ENCODE measurements around the gene P2RX4.
A peak's percentile ranks its signal among the peaks of the same experiment; 100 is the strongest.
"Not testable (repeated sequence)": the region's sequence is repeated elsewhere in the genome, so short reads cannot be mapped to it uniquely, and the experiment has no call there.

The P2RX4 gene

DNA sequence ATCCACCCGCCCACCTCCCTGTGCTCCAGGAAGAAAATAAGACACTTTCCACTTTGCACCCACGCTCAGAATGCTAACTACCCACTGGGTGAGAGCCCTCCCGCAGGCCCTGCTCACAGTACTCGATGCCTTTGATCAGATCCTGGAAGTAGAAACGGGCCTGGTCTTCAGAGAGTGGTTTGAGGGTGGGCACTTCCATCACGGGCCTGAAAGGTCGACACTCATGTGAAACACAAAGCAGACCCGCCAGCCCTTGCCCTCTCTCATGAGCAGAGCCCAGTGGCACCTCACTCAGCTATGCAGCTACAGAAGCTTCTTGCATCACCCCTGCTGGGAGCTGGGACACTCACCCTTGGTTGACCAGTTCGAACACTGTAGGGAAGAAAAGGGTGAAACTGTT, 45.5 kb downstream of the P2RX4 start:
- peaks cover 4% of the 10 kb centered on the region for H3K4me1 Mint-ChIP-seq (ENCODE audit: low read depth)
- H3K4me3 Mint-ChIP-seq: no peak overlapping the region
- no peaks in the 10 kb centered on the region for H3K9me3 Mint-ChIP-seq (ENCODE audit: low read depth)
- peak overlapping the region; percentile 64 for H3K27ac Mint-ChIP-seq
- H3K27me3 Mint-ChIP-seq: no peaks in the 10 kb centered on the region
- peaks cover 30% of the 10 kb centered on the region for H3K36me3 Mint-ChIP-seq

DNA sequence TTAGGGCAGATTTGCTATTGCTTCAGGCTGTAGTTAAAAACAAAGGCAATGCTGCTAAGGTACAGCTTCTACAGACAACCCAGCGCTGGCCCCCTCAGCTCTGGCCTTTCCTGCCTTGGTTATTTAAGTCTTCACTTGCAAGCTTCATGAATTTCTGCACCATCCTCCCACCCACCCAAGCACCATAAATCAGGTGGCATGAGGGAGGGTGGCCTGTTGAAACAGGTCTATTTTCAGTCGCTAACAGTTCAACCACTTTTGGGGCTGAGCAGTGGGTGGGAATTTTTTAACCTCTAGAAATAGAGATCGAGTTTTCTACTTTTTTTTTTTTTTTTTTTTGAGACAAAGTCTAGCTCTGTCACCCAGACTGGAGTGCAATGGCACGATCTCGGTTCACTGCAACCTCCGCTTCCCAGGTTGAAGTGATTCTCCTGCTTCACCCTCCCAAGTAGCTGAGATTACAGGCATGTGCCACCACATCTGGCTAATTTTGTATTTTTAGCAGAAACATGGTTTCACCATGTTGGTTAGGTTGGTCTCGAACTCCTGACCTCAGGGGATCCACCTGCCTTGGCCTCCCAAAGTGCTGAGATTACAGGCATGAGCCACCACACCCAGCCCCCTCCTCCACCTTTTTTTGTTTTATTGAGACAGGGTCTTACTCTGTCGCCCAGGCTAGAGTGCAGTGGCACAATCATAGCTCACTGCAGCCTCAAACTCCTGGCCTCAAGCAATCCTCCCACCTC, 47.9 kb downstream of the P2RX4 start:
- H3K9me3 Mint-ChIP-seq (ENCODE audit: low read depth); H3K27me3 Mint-ChIP-seq; H3K4me3 Mint-ChIP-seq; H3K4me1 Mint-ChIP-seq (ENCODE audit: low read depth); H3K27ac Mint-ChIP-seq: not testable (repeated sequence)
- peaks cover 27% of the 10 kb centered on the region for H3K36me3 Mint-ChIP-seq

DNA sequence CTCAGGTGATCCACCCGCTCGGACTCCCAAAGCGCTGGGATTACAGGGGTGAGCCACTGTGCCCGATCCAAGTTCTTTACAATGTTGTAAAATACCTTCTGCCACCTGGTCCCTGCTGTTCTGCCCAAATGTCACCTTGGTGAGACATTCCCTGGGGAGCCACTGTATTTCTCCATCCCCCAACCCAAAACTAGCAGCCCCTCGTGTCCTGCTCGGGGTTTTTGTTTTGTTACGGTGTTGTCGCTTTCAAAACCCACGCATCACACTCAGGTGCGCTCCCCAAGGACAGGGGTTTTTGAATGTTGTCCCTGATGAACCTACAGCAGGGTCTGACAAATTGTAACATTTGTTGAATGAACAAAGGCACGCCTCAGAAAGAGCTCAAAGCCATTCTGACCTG, 49.1 kb downstream of the P2RX4 start:
- no peaks in the 10 kb centered on the region for H3K4me1 Mint-ChIP-seq (ENCODE audit: low read depth)
- H3K4me3 Mint-ChIP-seq: no peak overlapping the region
- H3K27ac Mint-ChIP-seq: no peak overlapping the region
- H3K9me3 Mint-ChIP-seq (ENCODE audit: low read depth): no peaks in the 10 kb centered on the region
- peaks cover 17% of the 10 kb centered on the region for H3K36me3 Mint-ChIP-seq
- no peaks in the 10 kb centered on the region for H3K27me3 Mint-ChIP-seq

DNA sequence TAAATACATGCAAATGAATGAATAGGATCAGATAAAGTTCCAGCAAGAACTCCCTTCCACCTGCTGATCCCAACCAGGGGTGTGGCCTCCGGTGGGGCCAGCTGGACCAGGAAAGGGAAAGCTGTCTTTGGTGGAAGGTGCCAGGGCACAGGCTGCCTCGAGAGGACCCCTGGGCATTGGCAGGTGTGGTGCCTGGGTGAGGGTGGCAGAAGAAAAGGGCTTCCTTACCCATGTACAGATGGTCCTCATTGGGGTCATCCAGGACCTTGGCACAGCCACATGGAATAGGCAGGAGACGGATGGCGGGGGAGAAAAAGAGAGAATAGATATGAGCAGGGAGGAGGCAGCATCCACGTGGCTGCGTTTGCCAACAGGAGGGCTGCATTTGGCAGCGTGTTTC, 50.2 kb downstream of the P2RX4 start:
- no peaks in the 10 kb centered on the region for H3K9me3 Mint-ChIP-seq (ENCODE audit: low read depth)
- H3K27ac Mint-ChIP-seq: no peak overlapping the region
- H3K4me1 Mint-ChIP-seq (ENCODE audit: low read depth): no peaks in the 10 kb centered on the region
- peaks cover 14% of the 10 kb centered on the region for H3K36me3 Mint-ChIP-seq
- H3K4me3 Mint-ChIP-seq: no peak overlapping the region
- H3K27me3 Mint-ChIP-seq: no peaks in the 10 kb centered on the region

DNA sequence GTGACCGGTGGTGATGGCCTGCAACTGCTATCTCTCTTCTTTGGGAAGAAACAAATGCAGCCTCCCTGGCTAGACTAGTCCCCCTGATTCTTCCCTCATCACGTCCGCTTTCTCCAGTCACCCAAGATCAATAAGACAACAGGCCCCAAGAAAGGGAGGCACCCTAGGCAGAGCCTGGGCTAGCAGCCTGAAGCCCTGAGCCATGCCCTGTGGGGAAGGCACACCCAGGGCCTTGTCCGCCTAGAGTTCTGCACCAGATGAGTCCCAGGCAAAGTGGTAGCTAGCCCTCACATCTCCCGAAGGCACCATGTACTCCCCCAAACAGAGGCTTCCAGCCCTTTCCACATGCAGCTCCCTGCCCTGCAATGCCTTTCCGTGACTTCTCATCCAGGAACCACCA, 51.5 kb downstream of the P2RX4 start:
- Mint-ChIP-seq H3K27me3 (no peaks in the 10 kb centered on the region), H3K27ac (no peak overlapping the region), H3K4me3 (no peak overlapping the region), H3K36me3 (peaks cover 10% of the 10 kb centered on the region), H3K9me3 (ENCODE audit: low read depth) (no peaks in the 10 kb centered on the region), H3K4me1 (ENCODE audit: low read depth) (no peaks in the 10 kb centered on the region)

DNA sequence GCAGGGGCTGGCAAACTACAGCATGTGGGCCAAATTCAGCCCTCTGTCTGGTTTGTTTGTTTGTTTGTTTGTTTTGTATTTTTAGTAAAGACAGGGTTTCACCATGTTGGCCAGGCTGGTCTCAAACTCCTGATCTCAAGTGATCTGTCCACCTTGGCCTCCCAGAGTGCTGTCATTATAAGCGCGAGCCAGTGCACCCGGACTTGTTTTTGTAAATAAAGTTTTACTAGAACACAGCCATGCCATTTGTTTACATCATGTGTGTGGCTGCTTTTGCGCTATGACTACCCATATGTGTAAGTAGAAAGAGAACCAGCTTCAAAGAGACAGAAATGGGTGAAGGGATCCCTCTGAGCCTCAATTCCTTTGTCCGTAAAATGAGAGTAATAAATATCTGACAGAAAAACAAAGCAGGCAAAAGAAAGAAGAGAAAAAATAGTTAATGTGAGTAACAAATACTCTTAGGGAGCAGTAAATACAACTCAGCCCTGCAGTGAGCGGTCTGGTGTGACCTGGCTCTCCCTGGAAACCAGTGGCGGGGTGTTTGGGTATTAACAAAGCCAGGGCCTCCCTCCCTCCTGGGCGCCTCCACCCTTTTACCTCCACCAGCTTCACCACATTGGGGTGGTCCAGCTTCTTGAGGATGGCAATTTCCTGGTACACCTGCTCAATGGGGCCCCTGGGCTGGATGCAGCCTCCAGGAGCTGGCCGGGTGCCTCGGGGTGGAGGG, 53.4 kb downstream of the P2RX4 start:
- Mint-ChIP-seq H3K36me3 (peaks cover 9% of the 10 kb centered on the region), H3K9me3 (ENCODE audit: low read depth) (no peaks in the 10 kb centered on the region), H3K27ac (no peak overlapping the region), H3K4me1 (ENCODE audit: low read depth) (no peaks in the 10 kb centered on the region), H3K4me3 (no peak overlapping the region), H3K27me3 (no peaks in the 10 kb centered on the region)

DNA sequence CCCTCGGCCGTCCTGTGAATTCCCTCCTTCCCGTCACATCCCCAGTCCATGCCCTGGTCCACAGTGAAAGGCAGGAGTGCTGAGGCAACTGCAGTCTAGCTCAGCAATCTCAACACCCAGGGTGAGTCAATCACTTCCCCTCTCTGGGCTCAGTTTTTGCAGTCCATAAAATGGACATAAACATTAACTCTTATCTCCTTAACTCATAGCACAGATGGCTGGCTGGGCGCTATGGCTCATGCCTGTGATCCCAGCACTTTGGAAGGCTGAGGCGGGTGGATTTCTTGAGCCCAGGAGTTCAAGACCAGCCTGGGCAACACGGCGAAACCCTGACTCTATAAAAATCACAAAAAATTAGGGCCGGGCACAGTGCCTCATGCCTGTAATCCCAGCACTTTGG, 54.2 kb downstream of the P2RX4 start:
- no peaks in the 10 kb centered on the region for H3K27me3 Mint-ChIP-seq
- no peak overlapping the region for H3K27ac Mint-ChIP-seq

DNA sequence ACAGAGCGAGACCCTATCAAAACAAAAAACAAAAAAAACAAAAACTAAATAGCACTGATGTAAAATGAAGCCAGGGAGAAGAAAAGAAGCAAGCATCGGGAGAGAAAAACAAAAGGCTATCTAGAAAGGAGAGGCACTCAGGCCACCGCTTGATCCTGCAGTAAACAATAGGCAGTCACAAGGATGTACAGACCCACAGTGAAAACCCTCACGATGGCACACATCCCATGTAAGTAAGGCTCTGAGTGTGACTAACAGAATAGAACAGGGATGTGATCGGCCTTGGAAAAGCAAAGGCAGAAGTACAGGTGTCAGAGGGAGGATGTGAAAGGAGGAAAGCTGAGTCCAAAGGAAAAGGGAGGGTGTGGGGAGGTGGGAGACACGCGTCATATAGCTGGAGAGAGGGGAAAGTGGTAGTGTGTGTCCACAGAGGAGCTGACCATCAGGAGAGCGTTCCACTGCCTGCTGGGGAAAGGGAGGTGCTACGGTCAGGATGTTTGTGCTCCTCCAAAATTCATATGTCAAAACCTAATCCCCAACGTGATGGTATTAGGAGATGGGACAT, 55.1 kb downstream of the P2RX4 start:
- Mint-ChIP-seq H3K27ac (no peak overlapping the region), H3K9me3 (ENCODE audit: low read depth) (no peaks in the 10 kb centered on the region), H3K4me1 (ENCODE audit: low read depth) (no peaks in the 10 kb centered on the region), H3K27me3 (no peaks in the 10 kb centered on the region), H3K36me3 (peaks cover 9% of the 10 kb centered on the region), H3K4me3 (no peak overlapping the region)

More for the DNA sequence above, 54.2 kb downstream of the P2RX4 start:
- Mint-ChIP-seq H3K4me3 (no peak overlapping the region), H3K4me1 (ENCODE audit: low read depth) (no peaks in the 10 kb centered on the region), H3K9me3 (ENCODE audit: low read depth) (no peaks in the 10 kb centered on the region), H3K36me3 (peaks cover 9% of the 10 kb centered on the region)

DNA sequence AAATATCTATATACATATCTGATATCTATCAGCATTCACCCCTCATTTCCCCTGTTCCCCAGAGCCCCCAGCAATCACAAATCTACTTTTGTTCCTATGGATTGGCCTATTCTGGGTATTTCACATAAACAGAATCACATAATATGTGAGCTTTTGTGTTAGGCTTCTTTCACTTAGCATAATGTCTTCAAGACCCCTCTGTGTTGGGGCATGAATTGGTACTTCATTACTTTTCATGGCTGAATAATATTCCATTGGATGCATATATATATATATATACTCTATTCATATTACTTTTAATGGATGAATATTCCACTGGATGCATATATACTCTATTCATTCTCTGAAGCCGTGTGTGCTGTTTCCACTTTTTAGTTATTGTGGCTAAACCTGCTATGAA, 57.9 kb downstream of the P2RX4 start:
- peaks cover 6% of the 10 kb centered on the region for H3K36me3 Mint-ChIP-seq
- no peaks in the 10 kb centered on the region for H3K27me3 Mint-ChIP-seq
- H3K27ac Mint-ChIP-seq: no peak overlapping the region
- no peaks in the 10 kb centered on the region for H3K9me3 Mint-ChIP-seq (ENCODE audit: low read depth)
- H3K4me1 Mint-ChIP-seq (ENCODE audit: low read depth): peaks cover under 1% of the 10 kb centered on the region
- H3K4me3 Mint-ChIP-seq: no peak overlapping the region

DNA sequence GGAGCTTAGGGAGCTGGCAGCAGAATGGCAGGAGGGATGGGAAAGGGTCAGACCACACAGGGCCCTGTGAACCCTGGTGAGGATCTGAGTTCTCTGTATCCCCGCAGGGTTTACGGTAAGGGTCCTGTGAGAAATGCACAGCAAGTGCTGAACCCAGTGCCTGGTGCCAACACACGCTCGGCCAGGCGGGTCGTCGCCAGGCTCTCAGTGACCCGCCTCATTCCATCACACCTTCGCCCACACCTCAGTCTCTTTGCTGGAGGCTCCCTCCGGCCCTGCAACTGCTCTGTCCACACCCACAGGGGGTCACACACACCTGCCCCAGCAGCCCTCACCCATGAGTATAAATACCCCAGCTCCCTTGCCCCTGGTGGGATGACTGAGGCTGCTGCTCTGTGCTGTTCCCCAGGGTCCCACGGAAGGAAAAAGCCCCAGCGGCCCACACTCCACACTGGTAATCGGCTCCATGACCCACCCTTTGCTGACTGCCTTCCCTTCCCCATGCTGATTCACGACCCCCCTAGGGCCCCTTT, 63.5 kb downstream of the P2RX4 start:
- Mint-ChIP-seq H3K27ac (no peak overlapping the region), H3K27me3 (no peaks in the 10 kb centered on the region)

DNA sequence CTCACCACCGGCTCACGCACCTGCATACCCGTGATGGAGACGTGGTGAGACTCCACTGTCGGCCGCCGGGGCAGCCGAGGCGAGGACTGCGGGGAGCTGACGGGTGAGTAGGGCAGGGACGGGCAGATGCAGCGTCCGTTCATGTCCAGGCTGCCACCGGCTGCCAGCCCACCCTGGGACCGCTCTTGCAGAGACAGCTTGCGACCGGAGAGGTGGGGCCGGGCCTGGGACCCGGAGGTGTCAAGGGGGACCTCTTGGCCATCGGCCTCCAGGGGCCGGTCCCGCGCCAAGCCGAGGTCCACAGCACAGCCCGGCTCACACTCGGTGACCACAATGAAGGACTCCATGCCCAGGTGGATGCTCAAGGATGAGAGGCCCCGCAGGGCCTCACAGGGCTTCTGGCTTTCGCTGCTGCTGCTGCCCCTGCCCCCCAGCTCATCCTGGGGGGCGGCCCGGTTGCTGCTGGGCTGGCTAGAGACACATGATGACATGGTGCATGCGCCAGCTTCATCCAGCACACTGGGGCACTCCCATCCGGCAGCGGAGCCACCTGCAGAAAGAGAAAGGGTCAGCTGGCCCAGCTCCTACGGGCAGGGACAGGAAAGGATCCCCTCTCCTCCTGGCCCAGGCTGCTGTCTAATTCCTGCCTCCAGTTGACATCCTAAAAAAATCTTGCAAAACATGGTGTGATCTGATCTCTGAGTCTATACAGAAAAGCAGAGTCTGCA, 64.3 kb downstream of the P2RX4 start:
- Mint-ChIP-seq H3K27ac (no peak overlapping the region), H3K36me3 (peaks cover 9% of the 10 kb centered on the region), H3K4me1 (ENCODE audit: low read depth) (peaks cover 9% of the 10 kb centered on the region)

More for the DNA sequence above, 63.5 kb downstream of the P2RX4 start:
- Mint-ChIP-seq H3K4me1 (ENCODE audit: low read depth) (peaks cover 9% of the 10 kb centered on the region), H3K4me3 (no peak overlapping the region), H3K36me3 (peaks cover 9% of the 10 kb centered on the region), H3K9me3 (ENCODE audit: low read depth) (no peaks in the 10 kb centered on the region)

DNA sequence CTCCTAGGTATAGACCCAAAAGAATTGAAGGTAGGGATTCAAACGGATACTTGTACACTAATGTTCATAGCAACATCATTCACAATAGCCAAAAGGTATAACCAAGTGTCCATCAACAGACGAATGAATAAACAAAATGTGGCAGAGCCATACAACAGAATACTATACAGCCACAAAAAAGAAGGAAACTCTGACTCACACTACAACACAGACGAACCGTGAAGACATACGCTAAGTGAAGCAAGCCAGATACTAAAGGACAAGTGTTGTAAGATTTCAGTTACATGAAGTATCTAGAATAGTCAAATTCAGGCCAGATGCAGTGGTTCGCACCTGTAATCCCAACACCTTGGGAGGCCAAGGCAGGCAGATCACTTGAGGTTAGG, 67.4 kb downstream of the P2RX4 start:
- peaks cover 7% of the 10 kb centered on the region for H3K36me3 Mint-ChIP-seq
- H3K27me3 Mint-ChIP-seq: no peaks in the 10 kb centered on the region
- H3K9me3 Mint-ChIP-seq (ENCODE audit: low read depth): no peaks in the 10 kb centered on the region
- H3K27ac Mint-ChIP-seq: no peak overlapping the region
- peaks cover 9% of the 10 kb centered on the region for H3K4me1 Mint-ChIP-seq (ENCODE audit: low read depth)
- H3K4me3 Mint-ChIP-seq: no peak overlapping the region

More for the DNA sequence above, 64.3 kb downstream of the P2RX4 start:
- Mint-ChIP-seq H3K27me3 (no peaks in the 10 kb centered on the region), H3K9me3 (ENCODE audit: low read depth) (no peaks in the 10 kb centered on the region), H3K4me3 (no peak overlapping the region)

DNA sequence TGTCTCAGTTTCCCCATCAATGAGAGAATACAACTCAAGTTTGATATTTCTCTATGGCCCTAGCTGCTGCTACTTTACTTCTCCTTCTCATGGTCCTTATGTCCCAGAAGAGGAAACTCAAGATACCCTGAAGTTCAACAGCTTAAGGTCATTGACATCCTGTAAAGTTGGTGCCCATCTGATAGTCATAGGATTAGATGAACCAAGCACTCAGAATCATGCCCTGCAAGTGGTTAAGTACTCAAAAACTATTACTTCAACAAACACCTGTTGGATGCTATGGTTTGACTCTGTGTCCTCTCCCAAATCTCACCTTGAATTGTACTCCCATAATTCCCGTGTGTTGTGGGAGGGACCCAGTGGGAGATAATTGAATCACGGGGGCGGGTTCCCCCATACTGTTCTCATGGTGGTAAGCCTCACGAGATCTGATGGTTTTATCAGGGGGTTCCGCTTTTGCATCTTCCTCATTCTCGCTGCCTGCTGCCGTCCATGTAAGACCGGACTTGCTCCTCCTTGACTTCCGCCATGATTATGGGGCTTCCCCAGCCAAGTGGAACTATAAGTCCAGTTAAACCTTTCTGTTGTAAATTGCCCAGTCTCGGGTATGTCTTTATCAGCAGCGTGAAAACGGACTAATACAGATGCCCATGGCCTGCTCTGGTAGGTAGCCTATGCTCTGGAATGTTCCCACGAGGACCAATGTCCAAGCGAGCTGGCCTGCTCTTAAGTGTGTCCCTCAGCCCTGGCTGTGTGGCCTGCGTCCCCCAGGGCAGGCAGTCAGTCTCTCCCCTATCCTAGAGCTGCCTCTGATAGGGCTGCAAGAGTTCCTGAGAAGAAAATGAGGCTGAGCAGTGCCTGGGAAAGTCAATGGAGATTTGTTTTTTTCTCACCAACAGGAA, 68.5 kb downstream of the P2RX4 start:
- no peak overlapping the region for H3K4me3 Mint-ChIP-seq
- peaks cover 3% of the 10 kb centered on the region for H3K36me3 Mint-ChIP-seq

DNA sequence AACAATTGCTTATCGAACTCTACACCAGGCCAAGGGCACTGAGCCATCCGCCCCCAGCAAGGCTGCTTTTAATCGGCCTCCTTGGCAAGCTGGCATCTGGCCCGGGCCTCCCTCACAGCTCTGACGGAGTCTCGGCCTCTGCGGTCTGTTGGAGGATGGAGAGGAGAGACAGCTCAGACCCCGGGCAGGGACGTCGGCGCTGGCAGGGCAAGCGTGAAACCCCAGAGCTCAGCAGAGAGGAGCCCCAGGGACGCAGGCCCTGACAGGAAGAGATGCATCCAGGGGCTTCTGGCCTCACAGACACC, 69.1 kb downstream of the P2RX4 start:
- Mint-ChIP-seq H3K36me3 (peaks cover 3% of the 10 kb centered on the region), H3K9me3 (ENCODE audit: low read depth) (no peaks in the 10 kb centered on the region), H3K27ac (no peak overlapping the region), H3K4me3 (no peak overlapping the region), H3K27me3 (no peaks in the 10 kb centered on the region), H3K4me1 (ENCODE audit: low read depth) (peaks cover 7% of the 10 kb centered on the region)

More for the DNA sequence above, 68.5 kb downstream of the P2RX4 start:
- no peak overlapping the region for H3K27ac Mint-ChIP-seq
- H3K27me3 Mint-ChIP-seq: no peaks in the 10 kb centered on the region
- peaks cover 7% of the 10 kb centered on the region for H3K4me1 Mint-ChIP-seq (ENCODE audit: low read depth)
- no peaks in the 10 kb centered on the region for H3K9me3 Mint-ChIP-seq (ENCODE audit: low read depth)
